Mesodermal cell (in vitro differentiated cells): ENCODE measurements around the gene HSPA6.
A peak's percentile ranks its signal among the peaks of the same experiment; 100 is the strongest.
"Not testable (repeated sequence)": the region's sequence is repeated elsewhere in the genome, so short reads cannot be mapped to it uniquely, and the experiment has no call there.

Experiments used
- H3K27ac ChIP-seq: 2 replicates; pipeline ENCODE4 v1.7.0; 2013; ENCODE audit warnings: mild to moderate bottlenecking, low read depth, low read length, moderate library complexity; ENCODE audit not compliant: severe bottlenecking
- H3K36me3 ChIP-seq: 2 replicates; pipeline ENCODE4 v1.7.1; 2013; ENCODE audit warnings: mild to moderate bottlenecking, low read length, moderate library complexity; ENCODE audit not compliant: control insufficient read depth, insufficient read depth
- H3K4me1 ChIP-seq: one replicate; pipeline ENCODE4 v1.7.1; 2013; ENCODE audit warnings: mild to moderate bottlenecking, low read length; ENCODE audit not compliant: insufficient read depth, control insufficient read depth, poor library complexity, severe bottlenecking
- H3K4me3 ChIP-seq: 2 replicates; pipeline ENCODE4 v1.7.0; 2013; ENCODE audit warnings: low read length, control low read depth, mild to moderate bottlenecking; ENCODE audit not compliant: insufficient read depth, poor library complexity, severe bottlenecking; ENCODE audit errors: extremely low read depth
- H3K9me3 ChIP-seq: 2 replicates; pipeline ENCODE4 v1.7.1; 2013; ENCODE audit warnings: mild to moderate bottlenecking, low read length, moderate library complexity; ENCODE audit not compliant: control insufficient read depth
- WGBS, 2 experiments: methylation state at CpG; one replicate each; pipeline ENCODE4 v1.1.5; 2013; ENCODE audit warnings: missing lambda C conversion rate in 2 of 2; ENCODE audit not compliant: insufficient coverage in 2 of 2; 5-methylcytosine and 5-hydroxymethylcytosine counted together

HSPA6 gene

GRCh38 chr1:161505686-161506085 lies 18.7 kb upstream of the HSPA6 start:
- Histone ChIP-seq H3K4me3 (no peak overlapping the region), H3K4me1 (peaks cover 4% of the 10 kb centered on the region), H3K9me3 (no peaks in the 10 kb centered on the region), H3K36me3 (no peaks in the 10 kb centered on the region), H3K27ac (no peak overlapping the region)
- WGBS, 2 experiments = 100% methylated on average over 2 of the region's 6 CpGs; no CpG with 5 or more reads in 1 of the 2 experiments

- Histone ChIP-seq H3K4me3 (no peak overlapping the region), H3K9me3 (no peaks in the 10 kb centered on the region), H3K4me1 (peaks cover 4% of the 10 kb centered on the region), H3K27ac (no peak overlapping the region), H3K36me3 (no peaks in the 10 kb centered on the region)
- WGBS, 2 experiments = 40 to 100% methylated on average over 1 of the region's 15 CpGs
Measured at GRCh38 chr1:161506336-161507223, 17.8 kb upstream of the HSPA6 start.

GRCh38 chr1:161510477-161510876 lies 13.9 kb upstream of the HSPA6 start:
- Histone ChIP-seq H3K4me1 (no peaks in the 10 kb centered on the region), H3K9me3 (no peaks in the 10 kb centered on the region), H3K36me3 (no peaks in the 10 kb centered on the region), H3K4me3 (no peak overlapping the region), H3K27ac (no peak overlapping the region)
- WGBS, 2 experiments = 100% methylated on average over 2 of the region's 3 CpGs; no CpG with 5 or more reads in 1 of the 2 experiments

- no peaks in the 10 kb centered on the region for H3K36me3 ChIP-seq
- no peak overlapping the region for H3K27ac ChIP-seq
- WGBS, 2 experiments = 86 to 94% methylated on average over 2 to 3 of the region's 5 CpGs
- H3K4me3 ChIP-seq = no peak overlapping the region
- no peaks in the 10 kb centered on the region for H3K4me1 ChIP-seq
- no peaks in the 10 kb centered on the region for H3K9me3 ChIP-seq
Measured at GRCh38 chr1:161511018-161511755, 13.2 kb upstream of the HSPA6 start.

GRCh38 chr1:161511756-161512060 lies 12.6 kb upstream of the HSPA6 start:
- Histone ChIP-seq H3K27ac (no peak overlapping the region), H3K4me3 (no peak overlapping the region), H3K9me3 (no peaks in the 10 kb centered on the region), H3K36me3 (no peaks in the 10 kb centered on the region), H3K4me1 (no peaks in the 10 kb centered on the region)
- 92 to 94% methylated on average over 6 to 7 of the region's 7 CpGs for WGBS, 2 experiments

GRCh38 chr1:161512636-161513447 lies 11.5 kb upstream of the HSPA6 start:
- not testable (repeated sequence) for H3K4me3 ChIP-seq, H3K36me3 ChIP-seq, H3K4me1 ChIP-seq, H3K9me3 ChIP-seq
- WGBS, 2 experiments = 92 to 96% methylated on average over 5 of the region's 6 CpGs
- H3K27ac ChIP-seq = peak overlapping the region; percentile 49

- not testable (repeated sequence) for H3K4me1 ChIP-seq, H3K36me3 ChIP-seq, H3K9me3 ChIP-seq, H3K4me3 ChIP-seq
- H3K27ac ChIP-seq = peak overlapping the region; percentile 3
- WGBS, 2 experiments = no CpG with 5 or more reads among the region's 1 CpG
Measured at GRCh38 chr1:161513448-161513780, 10.9 kb upstream of the HSPA6 start.

- H3K36me3 ChIP-seq, H3K4me1 ChIP-seq, H3K9me3 ChIP-seq, H3K4me3 ChIP-seq: not testable (repeated sequence)
- peak overlapping the region; percentile 3 for H3K27ac ChIP-seq
- no CpG with 5 or more reads among the region's 1 CpG for WGBS, 2 experiments
Measured at GRCh38 chr1:161513953-161514352, 10.4 kb upstream of the HSPA6 start.

GRCh38 chr1:161523041-161523816 lies 1.1 kb upstream of the HSPA6 start:
- not testable (repeated sequence) for H3K4me3 ChIP-seq, H3K4me1 ChIP-seq
- WGBS, 2 experiments = 74 to 79% methylated on average over 8 to 14 of the region's 20 CpGs

GRCh38 chr1:161524742-161525291 lies 477 bp downstream of the HSPA6 start:
- H3K4me1 ChIP-seq, H3K27ac ChIP-seq, H3K9me3 ChIP-seq, H3K36me3 ChIP-seq: not testable (repeated sequence)
- H3K4me3 ChIP-seq = peak overlapping the region; percentile 59
- 6 to 12% methylated on average over 12 to 14 of the region's 55 CpGs for WGBS, 2 experiments

More at GRCh38 chr1:161523041-161523816, 1.1 kb upstream of the HSPA6 start:
- H3K36me3 ChIP-seq, H3K27ac ChIP-seq, H3K9me3 ChIP-seq: not testable (repeated sequence)
